CD1c-positive myeloid dendritic cell (primary cell): ENCODE data around the gene CIB1.
"Not testable (repeated sequence)": the region's sequence is repeated elsewhere in the genome, so short reads cannot be mapped to it uniquely, and the experiment has no call there.

Source experiments
- DNase-seq: peaks from one replicate; pipeline ENCODE4 v3.0.0-alpha.2; 2016; ENCODE audit errors: extremely low spot score

CIB1 gene

GRCh38 chr15:90192961-90193786 is 40.6 kb downstream of the CIB1 start:
- peak; percentile 49 for DNase-seq

GRCh38 chr15:90191794-90192509 is 41.8 kb downstream of the CIB1 start:
- DNase-seq = peak; percentile 62

- DNase-seq = no peak
These were observed 42.4 kb downstream of the CIB1 start for GRCh38 chr15:90191344-90191687.

DNA sequence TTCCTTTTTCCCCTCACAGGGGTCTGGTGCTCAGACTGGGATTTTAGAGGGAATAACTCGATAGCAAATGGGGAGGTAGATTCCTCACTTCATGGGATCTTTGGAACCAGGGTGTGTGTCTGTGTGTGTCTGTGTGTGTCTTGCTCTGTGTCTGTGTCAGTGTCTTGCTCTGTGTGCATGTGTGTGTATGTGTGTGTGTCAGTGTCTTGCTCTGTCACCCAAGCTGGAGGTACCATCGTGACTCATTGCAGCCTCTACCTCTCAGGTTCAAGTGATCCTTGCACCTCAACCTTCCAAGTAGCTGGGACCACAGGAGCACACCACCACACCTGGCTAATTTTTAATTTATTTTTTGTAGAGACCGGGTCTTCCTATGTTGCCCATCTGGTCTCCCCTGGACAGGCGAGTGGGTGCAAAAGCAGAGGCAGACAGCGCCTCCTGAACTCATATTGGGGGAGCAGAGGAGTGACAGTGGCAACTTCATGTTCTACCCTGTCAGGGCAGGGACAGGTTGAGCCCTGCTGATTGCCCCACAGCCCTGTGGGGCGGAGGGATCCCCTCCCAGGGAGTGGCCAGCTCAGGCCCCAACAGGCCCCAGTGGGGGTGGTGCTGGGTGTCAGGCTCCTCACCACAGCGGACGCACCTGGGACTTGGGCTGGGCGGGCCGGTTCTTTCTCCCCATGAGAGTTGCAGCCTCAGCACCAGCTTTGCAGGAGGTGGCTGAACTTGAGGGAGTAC is 43.0 kb downstream of the CIB1 start:
- DNase-seq = no peak

DNA sequence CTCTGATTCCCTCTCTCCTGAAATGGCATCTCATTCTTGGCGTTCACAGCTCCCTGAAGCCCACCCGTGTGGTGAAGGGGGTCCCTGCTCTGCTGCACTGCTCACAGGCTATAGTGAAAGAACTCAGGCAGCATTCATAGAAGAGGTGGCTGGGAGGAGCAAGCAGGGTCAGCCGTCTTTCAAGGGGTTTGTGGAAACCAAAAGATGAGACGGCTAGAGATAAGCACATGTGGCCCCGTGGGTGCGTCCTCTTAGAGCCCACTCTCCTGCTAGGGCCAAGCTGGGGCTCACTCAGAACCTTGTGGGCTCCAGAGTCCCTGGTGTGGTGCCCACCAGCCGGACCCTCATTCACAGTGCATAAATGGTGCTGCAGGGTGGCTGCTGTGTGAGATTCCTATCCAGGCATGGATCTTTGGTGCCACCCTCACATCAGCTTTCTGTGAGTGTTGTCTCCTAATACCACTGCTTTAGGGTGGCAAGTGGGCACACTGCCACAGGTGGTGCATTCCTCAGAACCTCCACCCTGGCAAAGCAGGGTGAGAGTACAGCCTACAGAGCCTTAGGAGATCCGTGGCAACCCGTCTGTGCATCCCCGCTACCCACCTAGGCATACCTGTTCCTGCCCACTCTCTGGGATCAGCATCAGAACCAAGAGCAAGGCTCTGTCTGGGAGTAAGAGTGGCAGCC is 43.8 kb downstream of the CIB1 start:
- no peak for DNase-seq

DNA sequence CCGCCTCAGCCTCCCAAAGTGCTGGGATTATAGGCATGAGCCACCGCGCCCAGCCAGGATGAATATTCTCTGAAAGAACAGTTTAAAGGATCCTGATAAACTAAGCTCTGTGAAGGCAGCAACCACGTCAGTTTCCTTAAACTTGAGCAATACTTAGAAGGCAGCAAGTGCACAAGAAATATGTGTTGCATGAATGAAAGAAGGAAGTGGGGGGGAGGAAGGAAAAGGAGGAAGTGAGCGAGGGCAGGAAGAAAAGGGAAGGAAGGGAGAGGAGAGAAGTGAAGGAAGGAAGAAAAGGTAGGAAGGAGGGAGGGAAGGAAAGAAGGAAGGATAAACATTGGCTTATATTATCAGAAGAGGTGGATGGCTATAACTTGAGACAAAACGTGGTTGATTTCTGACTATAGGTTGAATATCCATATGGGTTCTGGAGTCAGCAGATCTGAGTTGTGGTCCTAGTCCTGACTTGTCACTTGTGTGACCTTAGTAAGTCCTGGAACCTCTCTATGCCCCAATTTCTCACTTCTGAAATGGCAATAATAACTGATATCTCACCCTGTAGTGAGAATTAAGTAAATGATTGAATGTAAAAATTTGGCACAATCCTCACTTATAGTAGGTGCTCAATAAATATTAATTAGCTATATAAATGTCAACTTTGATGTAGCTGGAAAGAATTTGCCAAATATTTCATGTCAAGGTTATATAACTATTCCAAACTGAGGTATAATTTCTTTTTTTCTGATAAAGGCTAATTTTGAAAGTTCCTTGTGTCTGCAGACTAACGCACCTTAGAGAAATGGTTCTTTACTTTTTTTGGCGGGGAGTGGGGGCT is 44.6 kb downstream of the CIB1 start:
- DNase-seq = peak; percentile 63

DNA sequence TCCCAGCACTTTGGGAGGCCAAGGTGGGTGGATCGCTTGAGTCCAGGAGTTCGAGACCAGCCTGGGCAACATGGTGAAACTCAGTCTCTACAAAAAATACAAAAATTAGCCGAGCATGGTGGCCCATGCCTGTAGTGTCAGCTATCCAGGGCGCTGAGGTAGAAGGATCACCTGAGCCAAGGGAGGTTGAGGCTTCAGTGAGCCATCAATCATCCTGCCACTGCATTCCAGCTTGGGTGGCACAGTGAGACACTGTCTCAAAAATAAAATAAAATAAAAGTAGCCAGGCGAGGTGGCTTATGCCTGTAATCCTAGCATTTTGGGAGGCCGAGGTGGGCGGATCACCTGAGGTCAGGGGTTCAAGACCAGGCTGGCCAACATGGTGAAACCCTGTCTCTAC is 45.7 kb downstream of the CIB1 start:
- DNase-seq = not testable (repeated sequence)

GRCh38 chr15:90187257-90187868 is 46.4 kb downstream of the CIB1 start:
- DNase-seq = no peak

DNA sequence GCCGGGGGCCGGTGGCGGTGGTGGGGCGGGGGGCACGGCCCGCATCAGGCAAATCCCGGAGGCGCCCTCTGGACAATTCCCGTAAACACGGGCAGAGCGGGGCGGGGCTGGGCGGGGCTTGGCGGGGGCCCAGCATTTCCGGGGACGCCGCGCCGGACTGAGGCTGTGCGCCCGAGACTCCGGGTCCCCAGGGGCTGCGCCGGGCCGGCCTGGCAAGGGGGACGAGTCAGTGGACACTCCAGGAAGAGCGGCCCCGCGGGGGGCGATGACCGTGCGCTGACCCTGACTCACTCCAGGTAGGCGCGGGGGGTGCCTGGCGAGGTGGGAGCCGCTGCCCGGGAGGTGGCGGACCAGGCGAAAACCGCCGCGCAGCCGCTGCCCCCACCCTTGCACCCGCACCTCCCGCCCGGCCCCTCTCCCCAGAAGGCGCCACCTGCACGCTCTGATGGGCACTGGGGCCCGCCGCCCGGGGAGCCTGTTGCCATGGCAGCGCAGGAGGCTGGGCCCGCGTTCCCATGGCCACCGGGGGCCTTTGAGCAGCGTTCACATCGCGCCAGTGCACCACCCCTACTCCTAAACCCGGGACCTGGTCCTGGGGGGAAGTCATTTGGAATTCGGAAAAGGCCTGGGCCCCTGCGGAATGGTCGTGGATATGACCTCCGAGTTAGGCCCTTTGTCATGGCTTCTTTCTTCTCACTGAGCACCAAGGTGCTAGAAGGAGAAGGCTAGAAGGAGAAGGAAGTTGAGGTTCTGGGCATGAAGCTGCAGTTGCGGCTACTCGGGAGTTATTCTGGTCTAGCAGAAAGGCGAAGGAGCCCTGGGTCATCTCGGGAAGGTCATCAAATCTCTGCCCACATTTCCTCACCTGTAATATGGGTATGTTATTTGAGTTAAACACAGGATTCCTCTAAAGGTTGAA is 48.7 kb downstream of the CIB1 start:
- DNase-seq = peak; percentile 51

- DNase-seq = no peak
These were observed 49.5 kb downstream of the CIB1 start for GRCh38 chr15:90184119-90184785.

GRCh38 chr15:90181776-90182175 is 52.0 kb downstream of the CIB1 start:
- DNase-seq = no peak
